Spleen (tissue), 7 donors: ENCODE measurements around the gene C1orf226.

Experiments used
- CTCF ChIP-seq, 11 experiments: fragments of 200-600 bp in 7 of 11; fragments of 450-650 bp in 4 of 11; sonication (generic) in 4 of 11; IDR thresholded peaks in 8 of 11; conservative IDR thresholded peaks in 3 of 11; 1 replicate in 7 of 11; 2 replicates in 4 of 11; pipeline versions ENCODE4 v1.4.0 to v1.8.0; 2016 to 2021; ENCODE audit warnings: antibody characterized with exemption in 11 of 11, inconsistent platforms in 4 of 11, mild to moderate bottlenecking in 1 of 11
- POLR2A ChIP-seq, 3 donors: fragments of 450-650 bp; IDR thresholded peaks; one replicate each; pipeline ENCODE4 v1.5.1; 2017; ENCODE audit warnings: antibody characterized with exemption in 3 of 3, mild to moderate bottlenecking in 1 of 3
- POLR2AphosphoS5 ChIP-seq, 3 donors: sonication (generic); formaldehyde crosslinking; IDR thresholded peaks; one replicate each; pipeline ENCODE4 v1.5.1; 2017; ENCODE audit warnings: antibody characterized with exemption in 3 of 3
- donor health status: DM: no; HTN: no; CAD: no; lungs with moderate emphysema.
- donor health status: DM: no; HTN: no; CAD: no.
- donor health status: DM: no; HTN: no; CAD: no.

DNA sequence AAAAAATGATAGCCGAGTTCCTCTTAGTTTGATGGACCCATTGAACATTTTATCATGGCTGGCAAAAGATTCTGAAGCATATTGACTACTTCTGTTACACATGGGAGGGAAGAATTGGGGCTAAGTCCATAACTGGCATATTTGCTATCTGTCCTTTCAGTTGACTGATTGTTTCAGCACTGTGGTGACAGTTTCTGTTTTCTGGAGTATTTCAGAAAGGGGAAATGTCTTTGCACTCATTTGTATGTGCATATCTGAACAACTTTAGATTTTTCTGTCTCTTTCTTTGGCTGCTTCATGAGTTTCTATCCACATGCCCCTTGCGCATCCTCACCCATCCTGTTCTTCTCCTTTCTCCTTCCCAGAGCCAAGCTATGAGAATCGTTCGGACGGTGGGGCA is 38.1 kb upstream of the C1orf226 start:
- TF ChIP-seq CTCF (IDR thresholded peaks at IDR 0.05 in 8 of 11, conservative IDR thresholded peaks at IDR 0.05 in 3 of 11) (no peak), POLR2A (IDR thresholded peaks at IDR 0.05) (no peak), POLR2AphosphoS5 (IDR thresholded peaks at IDR 0.05) (no peak)
